PFSK-1 (cell line): Measurements from ENCODE around the gene GABBR2.

Experiments used
- POLR2AphosphoS5 ChIP-seq: IDR thresholded peaks from 2 replicates; pipeline ENCODE4 v1.6.1; 2012; ENCODE audit warnings: low read depth, mild to moderate bottlenecking, control low read depth, low read length, moderate library complexity
- REST ChIP-seq, 2 experiments: IDR thresholded peaks; 2 replicates each; pipeline versions ENCODE4 v1.6.1 to v1.8.0; 2011 to 2012; ENCODE audit warnings: low read depth in 2 of 2, low read length in 2 of 2, control low read depth in 1 of 2, inconsistent platforms in 1 of 2, mild to moderate bottlenecking in 1 of 2, moderate library complexity in 1 of 2; ENCODE audit not compliant: insufficient read depth in 1 of 2
- SIN3A ChIP-seq: IDR thresholded peaks from 2 replicates; pipeline ENCODE4 v1.6.1; 2012; ENCODE audit warnings: mild to moderate bottlenecking, low read length, moderate library complexity, borderline replicate concordance; ENCODE audit not compliant: insufficient read depth
- TAF1 ChIP-seq: IDR thresholded peaks from 2 replicates; pipeline ENCODE4 v1.6.1; 2012; ENCODE audit warnings: low read length, control low read depth, borderline replicate concordance; ENCODE audit not compliant: insufficient read depth

- TF ChIP-seq POLR2AphosphoS5 (no peak), SIN3A (no peak), TAF1 (no peak), REST (IDR thresholded peaks at IDR 0.05; ENCODE audit: insufficient read depth in 1 of 2, low read depth in 2 of 2, low read length in 2 of 2) (no peak)
Measured at GRCh38 chr9:98520221-98520960, 188.3 kb downstream of the GABBR2 start.
